ENCODE measurements around the gene TUSC1.
"Not testable (repeated sequence)": the region's sequence is repeated elsewhere in the genome, so short reads cannot be mapped to it uniquely, and the experiment has no call there.

Gene TUSC1

DNA sequence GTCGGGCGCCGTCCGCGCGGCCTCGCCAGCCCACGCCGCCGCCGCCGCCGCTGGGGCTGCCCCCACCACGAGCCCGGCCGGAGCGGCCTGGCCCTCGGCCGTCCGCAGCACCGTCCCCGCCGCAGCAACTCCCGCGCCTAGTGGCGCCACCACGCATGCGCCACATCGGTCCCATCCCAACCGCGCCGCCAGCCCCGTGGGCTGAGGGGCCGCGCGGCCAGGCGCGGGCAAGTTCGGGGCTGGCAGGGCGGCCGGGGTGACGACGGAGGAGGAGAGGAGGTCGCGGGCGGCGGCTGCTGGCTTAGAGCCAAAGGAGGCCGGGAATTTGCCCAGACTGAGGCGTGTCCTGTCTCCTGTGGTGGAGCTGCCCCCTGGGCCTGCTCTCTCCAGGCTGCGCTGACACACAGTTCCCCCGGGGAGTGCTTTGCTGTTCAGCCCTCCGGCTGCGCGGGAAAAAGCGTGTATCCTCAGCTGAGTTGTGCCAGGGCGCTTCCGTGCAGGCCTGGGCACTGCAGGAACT lies at the start of gene TUSC1:
TSS of gene TUSC1 (minus strand) at position 298 of the 520 bp plus-strand sequence. CDS start at position 166, 132 bp downstream.
- H3K27ac ChIP-seq = peak within 1 kb of the TSS; percentile 92
- DNase-seq (ENCODE audit: low read depth, low spot score) = peak; percentile 26

GRCh38 chr9:25726871-25727410 lies 48.7 kb upstream of the TUSC1 start:
- no peak for DNase-seq (ENCODE audit: low read depth, low spot score)

GRCh38 chr9:25724424-25724823 lies 46.2 kb upstream of the TUSC1 start:
- DNase-seq (ENCODE audit: low read depth, low spot score) = no peak
- no peak overlapping the region for H3K27ac ChIP-seq

More at GRCh38 chr9:25726871-25727410, 48.7 kb upstream of the TUSC1 start:
- no peak overlapping the region for H3K27ac ChIP-seq

- DNase-seq (ENCODE audit: low read depth, low spot score) = peak; percentile 39
- no peak overlapping the region for H3K27ac ChIP-seq
Measured at GRCh38 chr9:25716220-25716872, 38.1 kb upstream of the TUSC1 start.

GRCh38 chr9:25709941-25710340 lies 31.7 kb upstream of the TUSC1 start:
- DNase-seq (ENCODE audit: low read depth, low spot score) = no peak

GRCh38 chr9:25704800-25705199 lies 26.6 kb upstream of the TUSC1 start:
- DNase-seq (ENCODE audit: low read depth, low spot score) = no peak
- H3K27ac ChIP-seq = no peak overlapping the region

More at GRCh38 chr9:25709941-25710340, 31.7 kb upstream of the TUSC1 start:
- H3K27ac ChIP-seq = no peak overlapping the region

GRCh38 chr9:25703701-25704357 lies 25.6 kb upstream of the TUSC1 start:
- no peak overlapping the region for H3K27ac ChIP-seq
- DNase-seq (ENCODE audit: low read depth, low spot score) = peak; percentile 40

- no peak overlapping the region for H3K27ac ChIP-seq
- DNase-seq (ENCODE audit: low read depth, low spot score) = no peak
Measured at GRCh38 chr9:25702536-25702935, 24.3 kb upstream of the TUSC1 start.

- not testable (repeated sequence) for DNase-seq (ENCODE audit: low read depth, low spot score)
Measured at GRCh38 chr9:25700899-25701298, 22.7 kb upstream of the TUSC1 start.

GRCh38 chr9:25700430-25700829 lies 22.2 kb upstream of the TUSC1 start:
- no peak for DNase-seq (ENCODE audit: low read depth, low spot score)
- H3K27ac ChIP-seq = no peak overlapping the region

More at GRCh38 chr9:25700899-25701298, 22.7 kb upstream of the TUSC1 start:
- H3K27ac ChIP-seq = not testable (repeated sequence)

DNA sequence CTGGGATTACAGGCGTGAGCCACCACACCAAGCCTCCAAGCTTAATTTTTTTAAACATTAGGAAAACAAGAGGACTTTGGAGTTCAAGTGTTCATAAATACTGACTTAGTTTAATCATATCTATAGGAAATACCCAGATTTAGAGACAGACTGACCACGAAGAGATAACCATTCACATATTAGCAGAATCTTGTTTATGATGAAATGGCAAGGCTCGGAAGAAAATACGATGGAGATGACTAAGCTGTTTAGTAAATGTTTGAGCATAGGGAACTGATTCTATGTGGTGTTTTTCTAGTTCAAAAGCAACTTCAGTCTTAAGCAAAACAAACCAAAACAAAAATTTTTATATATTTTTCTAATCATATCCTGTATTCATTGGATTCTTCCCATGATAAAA lies 13.5 kb upstream of the TUSC1 start:
- DNase-seq (ENCODE audit: low read depth, low spot score) = no peak
- no peak overlapping the region for H3K27ac ChIP-seq

DNA sequence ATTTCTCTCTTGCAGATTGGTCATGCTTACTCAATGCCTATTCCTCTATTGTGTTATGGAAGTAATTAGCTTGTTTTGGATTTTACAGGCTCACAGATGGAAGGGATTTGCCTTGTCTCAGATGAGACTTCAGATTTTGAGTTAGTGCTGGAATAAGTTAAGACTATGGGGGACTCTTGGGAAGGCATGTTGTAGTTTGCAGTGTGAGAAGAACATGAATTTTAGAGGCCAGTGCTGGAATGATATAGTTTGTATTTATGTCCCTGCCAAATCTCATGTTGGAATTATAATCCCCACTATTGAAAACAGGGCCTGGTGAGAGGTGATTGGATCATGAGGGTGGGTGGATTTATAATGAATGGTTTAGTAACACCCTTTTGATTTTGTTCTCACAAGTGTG lies 6.1 kb upstream of the TUSC1 start:
- no peak overlapping the region for H3K27ac ChIP-seq
- no peak for DNase-seq (ENCODE audit: low read depth, low spot score)

- DNase-seq (ENCODE audit: low read depth, low spot score) = no peak
- H3K27ac ChIP-seq = no peak overlapping the region
Measured at GRCh38 chr9:25681266-25681665, 3.0 kb upstream of the TUSC1 start.

DNA sequence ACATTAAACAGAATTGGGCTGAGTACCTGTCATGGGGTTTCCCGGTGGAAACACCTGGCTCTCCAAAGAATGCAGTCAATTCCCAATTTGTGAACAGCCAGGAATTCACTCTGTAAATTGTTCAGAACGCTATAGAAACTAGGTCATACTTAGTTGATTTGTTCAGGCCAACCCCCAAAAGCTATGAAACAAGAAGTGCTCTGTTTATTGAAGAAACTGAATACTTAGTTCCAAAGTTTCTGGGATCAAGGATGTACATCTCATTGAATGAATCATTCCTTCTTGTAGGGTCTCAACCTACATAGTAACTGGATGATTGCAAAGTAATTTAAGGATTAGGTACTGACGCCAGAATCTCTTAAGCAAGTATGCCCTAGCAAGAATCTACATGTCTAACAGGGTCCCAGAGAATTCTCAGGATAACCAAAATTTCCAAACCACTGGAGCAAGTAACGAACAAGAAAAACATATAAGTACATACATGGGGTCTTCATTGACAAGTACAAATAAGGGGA lies 659 bp upstream of the TUSC1 start:
- peak overlapping the region; percentile 92 for H3K27ac ChIP-seq
- no peak for DNase-seq (ENCODE audit: low read depth, low spot score)

DNA sequence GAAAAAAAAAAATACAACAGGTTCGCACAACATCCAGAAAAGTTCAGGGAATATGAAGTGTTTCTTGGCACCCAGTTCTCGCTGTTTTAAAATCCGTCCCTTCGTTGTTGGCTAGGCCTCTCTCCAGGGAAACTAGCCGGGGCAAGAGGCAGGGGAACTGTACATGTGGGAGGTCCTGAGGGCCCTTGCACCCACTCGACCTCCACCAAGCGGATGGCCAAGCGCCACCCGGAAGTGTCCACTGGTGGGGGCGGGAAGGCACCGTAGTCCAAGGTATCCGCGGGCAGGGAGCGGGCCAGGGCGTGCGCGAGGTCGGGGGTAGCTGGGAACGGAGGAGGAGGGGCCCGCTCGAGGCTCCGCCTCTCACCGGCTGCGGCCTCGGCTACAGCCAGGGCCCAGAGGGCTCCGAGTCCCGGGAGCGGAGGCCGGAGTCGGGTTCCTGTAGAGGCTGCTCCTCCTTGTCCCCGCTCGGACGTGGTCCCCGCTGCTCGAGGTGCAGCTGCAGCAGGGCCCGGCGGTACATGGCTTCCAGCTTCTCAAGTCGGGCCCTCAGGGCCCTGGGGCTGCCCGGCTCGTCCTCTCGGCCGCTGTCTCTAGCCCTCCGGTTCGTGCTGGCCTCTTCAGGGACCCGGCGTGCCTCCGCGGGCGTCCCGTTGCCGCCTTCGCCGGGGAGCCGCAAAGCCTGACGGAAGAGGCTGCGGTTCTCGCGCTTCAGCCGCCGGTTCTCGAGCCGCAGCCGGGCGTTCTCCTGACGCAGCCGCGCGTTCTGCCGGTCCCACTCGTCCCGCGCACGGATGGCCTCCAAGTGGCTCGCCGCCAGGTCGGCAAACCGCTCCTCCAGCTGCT lies 720 bp downstream of the TUSC1 start:
- DNase-seq (ENCODE audit: low read depth, low spot score) = no peak
- H3K27ac ChIP-seq = peak overlapping the region; percentile 92

DNA sequence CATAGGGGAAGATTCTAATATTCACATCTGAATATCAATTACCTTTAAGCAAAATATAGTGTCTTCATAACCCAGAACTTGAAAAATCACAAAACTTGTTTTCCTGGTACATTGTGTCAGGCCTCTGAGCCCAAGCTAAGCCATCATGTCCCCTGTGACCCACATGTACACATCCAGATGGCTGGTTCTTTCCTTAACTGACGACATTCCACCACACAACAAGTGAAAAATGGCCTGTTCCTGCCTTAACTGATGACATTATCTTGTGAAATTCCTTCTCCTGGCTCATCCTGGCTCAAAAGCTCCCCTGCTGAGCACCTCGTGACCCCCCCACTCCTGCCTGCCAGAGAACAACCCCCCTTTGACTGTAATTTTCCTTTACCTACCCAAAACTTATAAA lies 2.4 kb downstream of the TUSC1 start:
- not testable (repeated sequence) for H3K27ac ChIP-seq; DNase-seq (ENCODE audit: low read depth, low spot score)

DNA sequence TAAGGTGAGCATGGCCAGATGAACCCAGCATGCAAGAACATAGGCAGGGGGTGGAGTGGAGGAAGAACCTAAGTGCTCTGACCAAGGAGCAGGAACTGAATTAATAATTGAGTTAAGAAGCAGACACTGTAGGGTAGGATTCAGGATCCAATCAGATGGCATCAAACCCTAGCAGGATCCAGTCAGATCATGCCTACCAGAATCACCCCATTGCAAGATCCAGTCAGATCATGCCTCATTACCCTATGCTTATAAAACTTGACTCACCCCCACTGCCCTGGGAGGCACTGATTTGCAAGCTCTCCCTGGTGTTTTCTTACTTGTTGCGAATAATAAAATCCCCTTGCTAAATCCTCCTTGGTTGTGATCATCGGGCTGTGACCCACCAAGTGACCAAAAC lies 19.7 kb downstream of the TUSC1 start:
- no peak overlapping the region for H3K27ac ChIP-seq
- DNase-seq (ENCODE audit: low read depth, low spot score) = no peak

- no peak overlapping the region for H3K27ac ChIP-seq
- DNase-seq (ENCODE audit: low read depth, low spot score) = no peak
Measured at GRCh38 chr9:25654417-25654816, 23.8 kb downstream of the TUSC1 start.

DNA sequence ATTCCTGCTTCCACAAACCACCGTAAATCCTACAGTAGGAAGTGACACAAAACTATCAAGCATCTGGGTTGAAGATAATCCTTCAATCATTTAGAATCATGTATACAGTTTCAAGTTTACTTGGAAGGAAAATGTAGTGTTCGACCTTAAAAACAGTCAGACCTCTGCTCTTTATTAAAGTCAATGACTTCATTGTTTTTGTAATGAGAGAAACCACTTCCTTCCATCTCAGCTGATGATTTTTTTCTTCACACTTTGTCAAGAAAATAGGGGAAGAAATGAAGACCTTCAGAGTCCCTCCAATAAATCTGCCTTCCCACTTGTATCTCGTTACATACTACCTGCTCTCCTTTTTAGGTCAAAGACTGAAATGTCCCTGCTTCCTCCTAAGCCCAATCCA lies 30.1 kb downstream of the TUSC1 start:
- no peak for DNase-seq (ENCODE audit: low read depth, low spot score)
- H3K27ac ChIP-seq = no peak overlapping the region

DNA sequence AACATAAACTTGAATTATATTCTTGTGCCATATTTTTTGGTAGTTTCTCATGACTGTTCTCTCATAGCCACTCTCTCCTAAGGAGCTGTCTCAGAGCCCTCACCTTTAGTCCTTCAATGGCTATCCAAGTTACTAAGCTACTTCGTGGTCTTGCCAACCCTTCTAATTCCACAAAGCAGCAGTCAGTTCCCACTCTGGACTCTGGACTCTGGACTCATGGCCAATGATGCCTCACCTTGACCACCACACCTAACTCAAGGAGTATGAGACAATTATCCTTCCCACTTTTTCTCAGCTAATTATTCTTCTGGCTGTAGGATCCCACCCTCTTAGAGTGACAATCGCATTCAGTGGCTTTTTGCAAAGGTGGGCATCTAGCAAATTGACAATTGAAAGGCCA lies 42.2 kb downstream of the TUSC1 start:
- no peak overlapping the region for H3K27ac ChIP-seq
- no peak for DNase-seq (ENCODE audit: low read depth, low spot score)
